Measurements from ENCODE around the gene ZNF423. TPM values are rescaled to one million over a fixed set of nuclear protein-coding genes. Genes with fewer than 3 reads are reported as not detected.

ZNF423 gene
- total and polyA plus RNA-seq, 2 of the 13 experiments (the other 11 are each of a cell fraction or from before 2014, with no cell fraction given), result 0.07 to 0.31 TPM

- Histone ChIP-seq H4K20me1 (ENCODE audit: insufficient read depth, low read length) (no peaks in the 10 kb centered on the region), H3K4me2 (ENCODE audit: low read depth, low read length) (no peak overlapping the region), H3K79me2 (ENCODE audit: insufficient read depth, low read length) (no peaks in the 10 kb centered on the region), H3K9ac (ENCODE audit: insufficient read depth, low read depth, low read length) (no peak overlapping the region), H3K4me3 (replicated peaks in 1 of 3; ENCODE audit: insufficient read depth in 1 of 3, low read depth in 2 of 3, low read length in 3 of 3) (no peak overlapping the region), H3K4me1 (ENCODE audit: insufficient read depth, low read length) (peaks cover 13% of the 10 kb centered on the region), H3K27ac (ENCODE audit: extremely low read length, insufficient read depth, low read length) (no peak overlapping the region), H3K9me3 (ENCODE audit: low read length) (peaks cover 6% of the 10 kb centered on the region; the same call in 1 of the 2 replicates), H2AFZ (ENCODE audit: low read length) (no peak overlapping the region), H3K36me3 (replicated peaks in 1 of 2; ENCODE audit: control insufficient read depth in 1 of 2, insufficient read depth in 2 of 2, low read length in 2 of 2) (no peaks in the 10 kb centered on the region), H3K27me3 (ENCODE audit: control insufficient read depth in 1 of 2, insufficient read depth in 2 of 2, low read length in 2 of 2) (peaks cover 3 to 13% of the 10 kb centered on the region in 2 experiments; a peak in 2 of 5 replicates)
- FAIRE-seq, result no peak
- no peak for TF ChIP-seq NFE2L2 (IDR thresholded peaks at IDR 0.05; ENCODE audit: low read length)
- TF ChIP-seq NFAT5 (CRISPR knock-in tag; IDR thresholded peaks at IDR 0.05), result no peak
- no peak for TF ChIP-seq SMARCC2 (IDR thresholded peaks at IDR 0.05)
- no peak for TF ChIP-seq U2AF2 (IDR thresholded peaks at IDR 0.05; ENCODE audit: low read depth, low read length)
- no peak for TF ChIP-seq FOXO1 (CRISPR knock-in tag; IDR thresholded peaks at IDR 0.05)
- TF ChIP-seq HMGXB3 (CRISPR knock-in tag; IDR thresholded peaks at IDR 0.05; ENCODE audit: borderline replicate concordance), result no peak
- no peak for TF ChIP-seq ZNF589 (CRISPR knock-in tag; conservative IDR thresholded peaks at IDR 0.05)
- no peak for TF ChIP-seq ZNF788 (CRISPR knock-in tag; IDR thresholded peaks at IDR 0.05; ENCODE audit: borderline replicate concordance)
- TF ChIP-seq ZSCAN25 (CRISPR knock-in tag; IDR thresholded peaks at IDR 0.05), result no peak
- TF ChIP-seq KLF12 (CRISPR knock-in tag; IDR thresholded peaks at IDR 0.05; ENCODE audit: borderline replicate concordance), result no peak
- BruUV-seq (replicated peaks), result no TSS peak
- CTCF ChIA-PET (ENCODE audit: low intra/inter-chr PET ratio, low total read pairs), result no interaction called here
- no peak for ATAC-seq
- no peak for DNase-seq (ENCODE audit: low spot score)
- POLR2A ChIA-PET, result no interaction called here
- 43% methylated on average over 9 of the region's 15 CpGs for WGBS (ENCODE audit: low lambda C conversion rate)
- intact Hi-C loops (cut with micrococcal nuclease; ENCODE audit: unreplicated experiment) (no loop called here), in situ Hi-C loops (cut with HindIII; ENCODE audit: extremely low pct_ligation_motif_present, low pct_unique_long_range_greater_than_20kb) (no loop called here)
Measured at GRCh38 chr16:49640581-49640980, 215.3 kb downstream of the ZNF423 start.

Measured in HepG2 (cell line).